Peyer's patch (tissue), 4 donors: ENCODE measurements around the gene PRPF6.

Source experiments
- POLR2A ChIP-seq, 2 donors: fragments of 450-650 bp; IDR thresholded peaks; one replicate each; pipeline ENCODE4 v1.5.1; 2017; ENCODE audit warnings: antibody characterized with exemption in 2 of 2, mild to moderate bottlenecking in 2 of 2, moderate library complexity in 2 of 2
- TF ChIP-seq, protein P1 (sequence below), 6 experiments: fragments of 450-650 bp in 4 of 6; fragments of 200-600 bp in 2 of 6; sonication (generic) in 1 of 6; IDR thresholded peaks; one replicate each; pipeline ENCODE4 v1.5.1; 2017 to 2019; ENCODE audit warnings: antibody characterized with exemption in 6 of 6, mild to moderate bottlenecking in 3 of 6, moderate library complexity in 1 of 6

DNA sequence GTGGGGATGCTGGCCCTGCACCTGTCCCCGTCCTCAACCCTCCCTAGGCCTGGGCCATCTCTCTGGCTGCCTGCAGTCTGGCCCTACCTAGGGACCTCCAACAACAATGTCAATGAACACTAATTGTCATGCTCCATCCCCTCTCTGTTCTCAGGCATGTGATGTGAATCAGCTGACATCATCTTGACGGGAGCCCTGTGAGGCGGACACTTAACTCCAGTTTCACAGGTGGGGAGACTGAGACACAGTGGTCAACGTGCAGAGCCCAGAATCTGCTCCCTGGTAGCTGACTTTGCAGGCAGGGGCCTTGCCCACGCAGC lies 81.3 kb downstream of the PRPF6 start:
- TF ChIP-seq, protein P1, sequence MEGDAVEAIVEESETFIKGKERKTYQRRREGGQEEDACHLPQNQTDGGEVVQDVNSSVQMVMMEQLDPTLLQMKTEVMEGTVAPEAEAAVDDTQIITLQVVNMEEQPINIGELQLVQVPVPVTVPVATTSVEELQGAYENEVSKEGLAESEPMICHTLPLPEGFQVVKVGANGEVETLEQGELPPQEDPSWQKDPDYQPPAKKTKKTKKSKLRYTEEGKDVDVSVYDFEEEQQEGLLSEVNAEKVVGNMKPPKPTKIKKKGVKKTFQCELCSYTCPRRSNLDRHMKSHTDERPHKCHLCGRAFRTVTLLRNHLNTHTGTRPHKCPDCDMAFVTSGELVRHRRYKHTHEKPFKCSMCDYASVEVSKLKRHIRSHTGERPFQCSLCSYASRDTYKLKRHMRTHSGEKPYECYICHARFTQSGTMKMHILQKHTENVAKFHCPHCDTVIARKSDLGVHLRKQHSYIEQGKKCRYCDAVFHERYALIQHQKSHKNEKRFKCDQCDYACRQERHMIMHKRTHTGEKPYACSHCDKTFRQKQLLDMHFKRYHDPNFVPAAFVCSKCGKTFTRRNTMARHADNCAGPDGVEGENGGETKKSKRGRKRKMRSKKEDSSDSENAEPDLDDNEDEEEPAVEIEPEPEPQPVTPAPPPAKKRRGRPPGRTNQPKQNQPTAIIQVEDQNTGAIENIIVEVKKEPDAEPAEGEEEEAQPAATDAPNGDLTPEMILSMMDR (IDR thresholded peaks at IDR 0.05) = no peak
- no peak for TF ChIP-seq POLR2A (IDR thresholded peaks at IDR 0.05)
